Chondrocyte (in vitro differentiated cells): ENCODE measurements around the gene CASK. TPM values are rescaled to one million over a fixed set of nuclear protein-coding genes. Genes with fewer than 3 reads are reported as not detected.

Experiments used
- DNase-seq: peaks from one replicate; pipeline ENCODE4 v3.0.0; 2021; ENCODE audit warnings: mixed read lengths, low spot score
- H3K27ac Mint-ChIP-seq: one replicate; pipeline ENCODE4 v1.8.0; 2021; ENCODE audit warnings: mild to moderate bottlenecking, moderate library complexity, mixed read lengths; ENCODE audit not compliant: unreplicated experiment
- H3K27me3 Mint-ChIP-seq: 2 replicates; pipeline ENCODE4 v1.8.0; 2021; ENCODE audit warnings: low read depth, mixed read lengths
- H3K36me3 Mint-ChIP-seq: 2 replicates; pipeline ENCODE4 v1.8.0; 2021; ENCODE audit warnings: low read depth, mixed read lengths
- H3K4me1 Mint-ChIP-seq: 2 replicates; pipeline ENCODE4 v1.8.0; 2021; ENCODE audit warnings: low read depth, mild to moderate bottlenecking, mixed read lengths
- H3K4me3 Mint-ChIP-seq: one replicate; pipeline ENCODE4 v1.8.0; 2021; ENCODE audit warnings: mild to moderate bottlenecking, moderate library complexity, mixed read lengths; ENCODE audit not compliant: unreplicated experiment
- H3K9me3 Mint-ChIP-seq: 2 replicates; pipeline ENCODE4 v1.8.0; 2021; ENCODE audit warnings: low read depth, mixed read lengths
- total RNA-seq: library from RNA; stranded (reverse); gene quantifications from 3 replicates; pipeline ENCODE4 v1.2.1, GENCODE V29; 2021
- TF ChIP-seq, protein P1 (sequence below): fragments of 200-600 bp; sonication (generic); IDR thresholded peaks from 2 replicates; pipeline ENCODE4 v1.5.0; 2021; ENCODE audit warnings: antibody characterized with exemption, mild to moderate bottlenecking, moderate library complexity

The CASK gene
- total RNA-seq, 1 donor from 2014 or later = 44.9 TPM

DNA sequence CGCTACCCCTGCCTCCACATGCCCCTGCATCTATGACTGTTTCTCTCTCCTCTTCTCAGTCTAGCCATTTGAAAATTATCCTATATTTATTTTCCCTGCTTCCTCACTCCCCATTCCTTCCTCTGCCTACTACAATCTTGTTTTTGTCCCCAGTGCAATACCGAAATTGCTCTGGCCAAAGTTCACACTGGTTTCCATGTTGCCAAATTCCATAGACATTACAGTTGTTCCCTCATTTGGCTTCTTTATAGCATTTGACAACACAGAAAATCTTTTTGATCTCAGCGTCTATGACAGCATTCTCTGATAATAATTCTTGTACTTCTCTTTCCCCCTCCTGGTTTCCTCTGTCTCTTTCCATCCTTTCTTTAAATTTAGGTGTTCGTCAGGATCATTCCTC, 100.0 kb downstream of the CASK start:
- no peak for DNase-seq
- no peaks in the 10 kb centered on the region for H3K36me3 Mint-ChIP-seq
- H3K27ac Mint-ChIP-seq = peak overlapping the region; percentile 66
- peaks cover 14% of the 10 kb centered on the region for H3K9me3 Mint-ChIP-seq
- no peak overlapping the region for H3K4me3 Mint-ChIP-seq
- no peaks in the 10 kb centered on the region for H3K27me3 Mint-ChIP-seq
- TF ChIP-seq, protein P1, sequence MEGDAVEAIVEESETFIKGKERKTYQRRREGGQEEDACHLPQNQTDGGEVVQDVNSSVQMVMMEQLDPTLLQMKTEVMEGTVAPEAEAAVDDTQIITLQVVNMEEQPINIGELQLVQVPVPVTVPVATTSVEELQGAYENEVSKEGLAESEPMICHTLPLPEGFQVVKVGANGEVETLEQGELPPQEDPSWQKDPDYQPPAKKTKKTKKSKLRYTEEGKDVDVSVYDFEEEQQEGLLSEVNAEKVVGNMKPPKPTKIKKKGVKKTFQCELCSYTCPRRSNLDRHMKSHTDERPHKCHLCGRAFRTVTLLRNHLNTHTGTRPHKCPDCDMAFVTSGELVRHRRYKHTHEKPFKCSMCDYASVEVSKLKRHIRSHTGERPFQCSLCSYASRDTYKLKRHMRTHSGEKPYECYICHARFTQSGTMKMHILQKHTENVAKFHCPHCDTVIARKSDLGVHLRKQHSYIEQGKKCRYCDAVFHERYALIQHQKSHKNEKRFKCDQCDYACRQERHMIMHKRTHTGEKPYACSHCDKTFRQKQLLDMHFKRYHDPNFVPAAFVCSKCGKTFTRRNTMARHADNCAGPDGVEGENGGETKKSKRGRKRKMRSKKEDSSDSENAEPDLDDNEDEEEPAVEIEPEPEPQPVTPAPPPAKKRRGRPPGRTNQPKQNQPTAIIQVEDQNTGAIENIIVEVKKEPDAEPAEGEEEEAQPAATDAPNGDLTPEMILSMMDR = no peak
- H3K4me1 Mint-ChIP-seq = peaks cover 32% of the 10 kb centered on the region

DNA sequence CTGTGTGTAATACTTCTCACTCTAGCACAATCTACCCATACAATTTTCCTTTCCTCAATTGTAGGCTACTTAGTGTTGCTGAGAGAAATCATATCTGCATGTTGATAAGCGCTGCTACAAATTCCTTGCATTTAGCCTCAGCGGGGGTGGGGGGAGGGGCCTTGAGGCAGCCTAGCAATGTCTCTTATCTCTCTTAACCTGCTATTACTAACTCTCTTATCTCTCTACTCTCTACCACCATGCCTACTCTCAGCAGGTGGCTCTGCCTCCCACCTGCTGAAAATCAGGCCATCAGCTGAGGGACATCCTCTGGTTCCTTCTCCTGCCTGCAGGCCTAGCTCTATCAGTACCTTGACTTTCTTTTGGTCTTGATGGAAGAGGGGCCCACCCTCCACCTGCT, 100.5 kb downstream of the CASK start:
- Mint-ChIP-seq H3K27me3 (no peaks in the 10 kb centered on the region), H3K4me1 (peaks cover 27% of the 10 kb centered on the region), H3K36me3 (no peaks in the 10 kb centered on the region), H3K4me3 (no peak overlapping the region), H3K27ac (no peak overlapping the region), H3K9me3 (peaks cover 14% of the 10 kb centered on the region)
- no peak for DNase-seq
- TF ChIP-seq, protein P1 = no peak

DNA sequence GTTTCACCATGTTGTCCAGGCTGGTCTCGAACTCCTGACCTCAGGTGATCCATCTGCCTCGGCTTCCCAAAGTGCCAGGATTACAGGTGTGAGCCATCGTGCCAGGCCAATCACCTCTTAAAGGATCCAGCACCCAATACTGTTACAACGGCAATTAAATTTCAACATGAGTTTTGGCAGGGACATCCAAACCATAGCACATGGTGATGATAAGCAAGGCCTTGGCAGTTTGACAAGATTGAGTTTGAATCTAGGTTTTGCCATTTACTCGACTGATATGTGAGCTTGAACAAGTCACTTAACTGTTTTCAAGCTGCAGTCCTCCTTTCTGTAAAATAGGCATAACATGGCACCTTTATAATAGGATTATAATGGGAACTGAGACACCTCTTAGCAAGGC, 115.3 kb downstream of the CASK start:
- Mint-ChIP-seq H3K4me3 (no peak overlapping the region), H3K9me3 (peaks cover 13% of the 10 kb centered on the region), H3K36me3 (no peaks in the 10 kb centered on the region), H3K27me3 (no peaks in the 10 kb centered on the region), H3K4me1 (no peaks in the 10 kb centered on the region), H3K27ac (no peak overlapping the region)
- TF ChIP-seq, protein P1 = no peak
- no peak for DNase-seq

DNA sequence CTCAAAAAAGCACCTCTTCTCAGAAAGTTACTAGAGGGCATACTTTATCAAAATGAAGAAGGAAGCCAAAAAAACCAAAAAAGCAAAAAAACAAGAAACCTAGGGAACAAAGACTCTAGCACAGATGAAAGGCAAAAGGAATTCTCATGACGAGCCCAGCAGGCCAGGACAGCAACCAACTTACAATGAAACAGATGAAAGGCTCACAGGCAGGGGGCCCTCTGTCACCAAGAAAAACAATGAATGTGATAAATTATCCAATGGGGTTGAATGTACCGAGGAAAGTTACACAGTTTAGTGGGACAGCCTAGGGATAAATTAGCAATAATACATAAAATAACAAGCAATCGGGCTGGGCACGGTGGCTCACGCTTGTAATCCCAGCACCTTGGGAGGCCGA, 120.4 kb downstream of the CASK start:
- Mint-ChIP-seq H3K4me3 (no peak overlapping the region), H3K4me1 (no peaks in the 10 kb centered on the region)
- TF ChIP-seq, protein P1 = no peak

DNA sequence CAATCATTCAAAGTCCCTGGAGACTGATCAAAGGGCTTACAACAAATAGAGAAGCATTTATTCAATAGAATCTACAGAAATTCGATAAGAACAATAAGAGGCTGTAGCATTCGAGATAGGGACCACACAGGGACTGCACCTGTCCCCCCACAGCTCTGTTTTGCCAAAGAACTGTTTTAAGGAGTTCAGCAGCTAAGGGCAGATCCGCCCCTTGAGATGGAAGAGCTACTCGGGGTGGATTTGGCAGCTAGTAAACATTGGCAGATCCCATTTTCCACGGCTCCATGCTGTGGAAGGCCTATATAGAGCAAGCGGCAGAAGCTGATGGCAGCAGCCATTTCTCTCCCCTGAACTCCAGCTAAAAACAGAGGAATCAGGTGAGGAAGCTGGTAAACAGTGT, 123.7 kb downstream of the CASK start:
- Mint-ChIP-seq H3K36me3 (peaks cover 2% of the 10 kb centered on the region), H3K27me3 (no peaks in the 10 kb centered on the region), H3K9me3 (peaks cover 18% of the 10 kb centered on the region), H3K4me1 (peaks cover 3% of the 10 kb centered on the region), H3K27ac (no peak overlapping the region), H3K4me3 (no peak overlapping the region)
- DNase-seq = no peak
- TF ChIP-seq, protein P1 = no peak

More for the DNA sequence above, 120.4 kb downstream of the CASK start:
- H3K27ac Mint-ChIP-seq = no peak overlapping the region
- H3K27me3 Mint-ChIP-seq = no peaks in the 10 kb centered on the region
- H3K9me3 Mint-ChIP-seq = peaks cover 18% of the 10 kb centered on the region
- DNase-seq = no peak
- H3K36me3 Mint-ChIP-seq = peaks cover 2% of the 10 kb centered on the region
